K562 (cell line): ENCODE data around the gene N4BP2. TPM values are rescaled to one million over a fixed set of nuclear protein-coding genes. Genes with fewer than 3 reads are reported as not detected.
A peak's percentile ranks its signal among the peaks of the same experiment; 100 is the strongest.

Experiments used
- ETV6 ChIP-seq, 3 experiments: fragments of 150-350 bp in 1 of 3; sonication (generic) in 1 of 3; formaldehyde crosslinking in 1 of 3; IDR thresholded peaks; 2 replicates each; pipeline versions ENCODE4 v1.6.1 to v1.8.0; 2014 to 2022; ENCODE audit warnings: borderline replicate concordance in 2 of 3, low read depth in 2 of 3, antibody characterized with exemption in 1 of 3, low read length in 1 of 3, mild to moderate bottlenecking in 1 of 3, missing genetic modification reagents in 1 of 3
- GABPB1 ChIP-seq: sonication (generic); formaldehyde crosslinking; IDR thresholded peaks from 2 replicates; pipeline ENCODE4 v1.8.0; 2022; ENCODE audit warnings: mild to moderate bottlenecking, missing genetic modification reagents
- JUND ChIP-seq, 2 experiments: IDR thresholded peaks; 2 replicates in 1 of 2; 3 replicates in 1 of 2; pipeline ENCODE4 v1.6.1; 2011; ENCODE audit warnings: borderline replicate concordance in 2 of 2, low read depth in 2 of 2, low read length in 2 of 2, improper control_type of control experiment in 1 of 2, missing biosample characterization in 1 of 2, missing genetic modification characterization in 1 of 2, missing genetic modification reagents in 1 of 2
- MTA3 ChIP-seq: fragments of 450-650 bp; formaldehyde crosslinking; IDR thresholded peaks from 2 replicates; pipeline ENCODE4 v1.6.1; 2017; ENCODE audit warnings: mild to moderate bottlenecking, borderline replicate concordance
- NCOR1 ChIP-seq: fragments of 450-650 bp; IDR thresholded peaks from 2 replicates; pipeline ENCODE4 v1.6.1; 2016; ENCODE audit warnings: mild to moderate bottlenecking, moderate library complexity
- POLR2A ChIP-seq: fragments of 450-650 bp; conservative IDR thresholded peaks from 2 replicates; pipeline ENCODE4 v1.6.1; 2016
- POLR3G ChIP-seq: IDR thresholded peaks from 2 replicates; pipeline ENCODE4 v1.6.1; 2011; ENCODE audit not compliant: insufficient read length, insufficient replicate concordance; ENCODE audit errors: extremely low read depth
- PRPF4 ChIP-seq: fragments of 200-400 bp; formaldehyde crosslinking; IDR thresholded peaks from one replicate; pipeline ENCODE4 v1.6.1; 2017; ENCODE audit warnings: low read length, low read depth, mild to moderate bottlenecking; ENCODE audit not compliant: insufficient read depth, poor library complexity, severe bottlenecking
- RBFOX2 ChIP-seq: fragments of 200-400 bp; formaldehyde crosslinking; IDR thresholded peaks from 2 replicates; pipeline ENCODE4 v1.6.1; 2017; ENCODE audit warnings: low read depth, mild to moderate bottlenecking, low read length, moderate library complexity
- RBM14 ChIP-seq: fragments of 200-400 bp; formaldehyde crosslinking; IDR thresholded peaks from 2 replicates; pipeline ENCODE4 v1.6.1; 2018; ENCODE audit warnings: low read depth, mild to moderate bottlenecking, low read length, moderate library complexity, borderline replicate concordance; ENCODE audit not compliant: insufficient read depth
- SP1 ChIP-seq: sonication (generic); formaldehyde crosslinking; IDR thresholded peaks from 2 replicates; pipeline ENCODE4 v1.8.1; 2022; ENCODE audit warnings: mild to moderate bottlenecking, missing genetic modification reagents
- SUPT5H ChIP-seq: fragments of 450-650 bp; IDR thresholded peaks from 2 replicates; pipeline ENCODE4 v1.6.1; 2016
- ZBTB7A ChIP-seq: IDR thresholded peaks from 2 replicates; pipeline ENCODE4 v1.6.1; 2011; ENCODE audit warnings: low read depth, mild to moderate bottlenecking, low read length, moderate library complexity, borderline replicate concordance; ENCODE audit not compliant: control insufficient read depth
- ZNF668 ChIP-seq: fragments of 250-450 bp; sonication (Bioruptor Pico); IDR thresholded peaks from 2 replicates; pipeline ENCODE4 v1.8.0; 2022; ENCODE audit warnings: mild to moderate bottlenecking, inconsistent platforms
- polyA plus RNA-seq, 8 experiments: library from polyadenylated mRNA; depleted of rRNA in 4 of 8; stranded (reverse) in 5 of 8; unstranded in 3 of 8; fragments of >200 nt; fragmentation: Nextera tagmentation in 2 of 8; fragmentation: Illumina TruSeq in 1 of 8; extraction: Ambion mirVana in 2 of 8; extraction: Trizol in 1 of 8; gene quantifications; 2 replicates each; pipeline versions ENCODE4 v1.2.1 to v1.2.3, GENCODE V29; 2011 to 2014; ENCODE audit warnings: inconsistent platforms in 1 of 8, missing spikeins in 1 of 8
- total RNA-seq, 7 experiments: library from RNA; depleted of rRNA in 6 of 7; stranded (reverse); fragments of >200 nt in 6 of 7; fragmentation: Illumina TruSeq in 2 of 7; extraction: Trizol in 2 of 7; gene quantifications; 2 replicates each; pipeline versions ENCODE4 v1.2.1 to v1.2.3, GENCODE V29; 2011 to 2021; ENCODE audit warnings: low replicate concordance in 1 of 7
- TF ChIP-seq, protein P1 (sequence below): sonication (generic); formaldehyde crosslinking; IDR thresholded peaks from 2 replicates; pipeline ENCODE4 v1.8.1; 2023; ENCODE audit warnings: mild to moderate bottlenecking, missing genetic modification reagents
- TF ChIP-seq, protein P2 (sequence below): sonication (generic); formaldehyde crosslinking; IDR thresholded peaks from 2 replicates; pipeline ENCODE4 v1.9.0; 2022; ENCODE audit warnings: mild to moderate bottlenecking, missing genetic modification reagents
- TF ChIP-seq, protein P3 (sequence below), 3 experiments: IDR thresholded peaks in 2 of 3; conservative IDR thresholded peaks in 1 of 3; 2 replicates each; pipeline ENCODE4 v1.5.1; 2011 to 2012; ENCODE audit warnings: low read length in 3 of 3, mild to moderate bottlenecking in 3 of 3, control low read depth in 2 of 3, improper control_type of control experiment in 1 of 3, inconsistent platforms in 1 of 3, low read depth in 1 of 3, mixed read lengths in 1 of 3, moderate library complexity in 1 of 3; ENCODE audit not compliant: insufficient read depth in 2 of 3
- TF ChIP-seq, protein P4 (sequence below): sonication (generic); formaldehyde crosslinking; IDR thresholded peaks from 2 replicates; pipeline ENCODE4 v1.8.1; 2023; ENCODE audit warnings: mild to moderate bottlenecking, missing genetic modification reagents

The N4BP2 gene
- total and polyA plus RNA-seq, 9 of the 15 experiments (the other 6 are each of a cell fraction or from before 2014, with no cell fraction given) = 2.7 to 12.6 (median 7.6) TPM

DNA sequence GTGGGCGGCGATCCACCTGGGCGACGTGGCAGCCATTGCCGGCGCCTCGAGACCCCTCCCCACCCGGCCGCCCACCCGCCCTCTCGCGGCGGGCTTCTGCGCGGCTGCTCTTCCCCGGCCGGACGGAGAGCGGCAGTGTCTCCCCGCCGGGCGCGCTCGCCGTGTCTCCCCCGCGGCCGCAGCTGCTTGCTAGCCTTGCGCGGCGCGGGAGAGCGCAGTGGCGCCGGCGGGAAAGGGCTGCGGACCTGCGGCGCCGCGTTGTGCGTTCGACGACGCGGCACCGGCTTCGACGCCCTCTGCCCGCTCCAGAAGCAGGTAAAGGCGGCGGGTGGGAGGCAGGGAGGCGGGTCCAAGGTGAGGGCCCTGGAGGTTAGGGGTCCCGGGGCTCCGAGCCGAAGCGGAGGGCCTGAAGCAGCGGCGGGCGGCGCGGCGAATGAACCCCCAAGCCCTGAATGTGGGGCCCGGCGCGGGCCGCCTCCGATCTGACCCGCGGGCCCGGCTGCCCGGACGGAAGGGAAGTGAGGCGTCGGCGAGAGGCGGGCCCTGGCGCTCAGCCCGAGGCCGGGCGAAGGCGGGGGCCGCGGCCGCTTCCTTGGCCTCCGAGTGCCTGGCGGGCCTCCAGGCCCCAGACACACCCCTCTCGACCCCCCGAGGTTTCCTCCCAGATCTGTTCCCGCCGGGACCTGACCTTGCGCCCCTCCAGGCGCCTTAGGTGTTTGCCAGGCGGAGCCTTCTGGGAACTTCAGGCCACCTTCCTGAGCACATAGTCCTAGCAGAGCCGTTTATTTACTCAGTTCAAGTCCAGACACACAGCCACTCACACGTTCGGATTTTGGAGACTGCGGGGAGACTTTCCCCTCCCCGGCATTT is at the start of gene N4BP2 (continued):
- TF ChIP-seq RBM14 (peak; percentile 52; the same call in 1 of the 2 replicates), GABPB1 (CRISPR knock-in tag) (peak; percentile 75), SP1 (peak; percentile 25; the same call in 1 of the 2 replicates), ETV6 (IDR thresholded peaks at IDR 0.05; ENCODE audit: borderline replicate concordance in 1 of 2, low read depth in 2 of 2, low read length in 1 of 2) (no peak), ETV6 (CRISPR knock-in tag; IDR thresholded peaks at IDR 0.05; ENCODE audit: borderline replicate concordance) (peak; percentile 48; the same call in 1 of the 2 replicates), MTA3 (peak; percentile 78; the same call in 1 of the 2 replicates), POLR2A (peak; percentile 74), NCOR1 (peak; percentile 41), ZNF668 (CRISPR knock-in tag) (no peak), ZBTB7A (peak; percentile 100), JUND (IDR thresholded peaks at IDR 0.05; ENCODE audit: borderline replicate concordance, low read depth, low read length) (peak; percentile 20; the same call in 1 of the 2 replicates), JUND (tag; IDR thresholded peaks at IDR 0.05; ENCODE audit: borderline replicate concordance, low read depth, low read length) (no peak), POLR3G (no peak), SUPT5H (peak; percentile 68), RBFOX2 (peak; percentile 90), PRPF4 (peak; percentile 73)
- TF ChIP-seq, protein P1, sequence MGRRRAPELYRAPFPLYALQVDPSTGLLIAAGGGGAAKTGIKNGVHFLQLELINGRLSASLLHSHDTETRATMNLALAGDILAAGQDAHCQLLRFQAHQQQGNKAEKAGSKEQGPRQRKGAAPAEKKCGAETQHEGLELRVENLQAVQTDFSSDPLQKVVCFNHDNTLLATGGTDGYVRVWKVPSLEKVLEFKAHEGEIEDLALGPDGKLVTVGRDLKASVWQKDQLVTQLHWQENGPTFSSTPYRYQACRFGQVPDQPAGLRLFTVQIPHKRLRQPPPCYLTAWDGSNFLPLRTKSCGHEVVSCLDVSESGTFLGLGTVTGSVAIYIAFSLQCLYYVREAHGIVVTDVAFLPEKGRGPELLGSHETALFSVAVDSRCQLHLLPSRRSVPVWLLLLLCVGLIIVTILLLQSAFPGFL (CRISPR knock-in tag) = peak; percentile 59; the same call in 1 of the 2 replicates
- TF ChIP-seq, protein P2, sequence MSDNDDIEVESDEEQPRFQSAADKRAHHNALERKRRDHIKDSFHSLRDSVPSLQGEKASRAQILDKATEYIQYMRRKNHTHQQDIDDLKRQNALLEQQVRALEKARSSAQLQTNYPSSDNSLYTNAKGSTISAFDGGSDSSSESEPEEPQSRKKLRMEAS (CRISPR knock-in tag) = peak; percentile 88
- TF ChIP-seq, protein P3, sequence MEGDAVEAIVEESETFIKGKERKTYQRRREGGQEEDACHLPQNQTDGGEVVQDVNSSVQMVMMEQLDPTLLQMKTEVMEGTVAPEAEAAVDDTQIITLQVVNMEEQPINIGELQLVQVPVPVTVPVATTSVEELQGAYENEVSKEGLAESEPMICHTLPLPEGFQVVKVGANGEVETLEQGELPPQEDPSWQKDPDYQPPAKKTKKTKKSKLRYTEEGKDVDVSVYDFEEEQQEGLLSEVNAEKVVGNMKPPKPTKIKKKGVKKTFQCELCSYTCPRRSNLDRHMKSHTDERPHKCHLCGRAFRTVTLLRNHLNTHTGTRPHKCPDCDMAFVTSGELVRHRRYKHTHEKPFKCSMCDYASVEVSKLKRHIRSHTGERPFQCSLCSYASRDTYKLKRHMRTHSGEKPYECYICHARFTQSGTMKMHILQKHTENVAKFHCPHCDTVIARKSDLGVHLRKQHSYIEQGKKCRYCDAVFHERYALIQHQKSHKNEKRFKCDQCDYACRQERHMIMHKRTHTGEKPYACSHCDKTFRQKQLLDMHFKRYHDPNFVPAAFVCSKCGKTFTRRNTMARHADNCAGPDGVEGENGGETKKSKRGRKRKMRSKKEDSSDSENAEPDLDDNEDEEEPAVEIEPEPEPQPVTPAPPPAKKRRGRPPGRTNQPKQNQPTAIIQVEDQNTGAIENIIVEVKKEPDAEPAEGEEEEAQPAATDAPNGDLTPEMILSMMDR (IDR thresholded peaks at IDR 0.05 in 2 of 3, conservative IDR thresholded peaks at IDR 0.05 in 1 of 3; ENCODE audit: insufficient read depth in 2 of 3, low read depth in 1 of 3, low read length in 3 of 3) = peak; percentile 58 to 98 (median 96)
- TF ChIP-seq, protein P4, sequence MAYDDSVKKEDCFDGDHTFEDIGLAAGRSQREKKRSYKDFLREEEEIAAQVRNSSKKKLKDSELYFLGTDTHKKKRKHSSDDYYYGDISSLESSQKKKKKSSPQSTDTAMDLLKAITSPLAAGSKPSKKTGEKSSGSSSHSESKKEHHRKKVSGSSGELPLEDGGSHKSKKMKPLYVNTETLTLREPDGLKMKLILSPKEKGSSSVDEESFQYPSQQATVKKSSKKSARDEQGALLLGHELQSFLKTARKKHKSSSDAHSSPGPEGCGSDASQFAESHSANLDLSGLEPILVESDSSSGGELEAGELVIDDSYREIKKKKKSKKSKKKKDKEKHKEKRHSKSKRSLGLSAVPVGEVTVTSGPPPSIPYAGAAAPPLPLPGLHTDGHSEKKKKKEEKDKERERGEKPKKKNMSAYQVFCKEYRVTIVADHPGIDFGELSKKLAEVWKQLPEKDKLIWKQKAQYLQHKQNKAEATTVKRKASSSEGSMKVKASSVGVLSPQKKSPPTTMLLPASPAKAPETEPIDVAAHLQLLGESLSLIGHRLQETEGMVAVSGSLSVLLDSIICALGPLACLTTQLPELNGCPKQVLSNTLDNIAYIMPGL (CRISPR knock-in tag) = peak; percentile 97
